IPS-NIHi11 (cell line): Measurements from ENCODE around the gene CFC1B.
"Not testable (repeated sequence)": the region's sequence is repeated elsewhere in the genome, so short reads cannot be mapped to it uniquely, and the experiment has no call there.

ENCODE experiments used
- DNase-seq: peaks from one replicate; pipeline ENCODE4 v3.0.0; 2012; ENCODE audit warnings: mixed read lengths, low spot score

The CFC1B gene

DNA sequence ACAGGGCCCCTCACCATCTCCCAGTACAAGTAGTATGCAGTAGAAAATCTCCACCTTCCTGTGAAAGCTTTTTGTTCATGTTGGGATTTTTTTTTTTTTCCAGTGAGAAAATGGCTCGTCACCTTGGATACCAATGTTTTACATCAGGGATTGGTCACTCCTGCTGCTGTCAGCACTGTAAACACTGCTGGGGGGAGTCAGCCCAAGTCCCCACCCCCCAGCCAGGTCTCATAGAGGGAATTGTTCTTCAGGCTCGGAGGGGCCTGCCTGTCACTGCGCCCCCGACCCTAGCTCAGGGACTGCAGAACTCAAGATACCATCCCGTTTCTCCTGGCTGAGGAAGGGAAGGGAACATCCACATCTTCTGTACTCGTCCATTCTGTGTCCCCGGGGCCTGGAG lies at the start of gene CFC1B:
Gene CFC1B, plus strand, starts transcription at position 231 of the 400 bp plus-strand sequence. CDS start 263 bp downstream, outside the sequence.
- DNase-seq = not testable (repeated sequence)

GRCh38 chr2:130491073-130491472 lies 29.9 kb upstream of the CFC1B start:
- DNase-seq = not testable (repeated sequence)

DNA sequence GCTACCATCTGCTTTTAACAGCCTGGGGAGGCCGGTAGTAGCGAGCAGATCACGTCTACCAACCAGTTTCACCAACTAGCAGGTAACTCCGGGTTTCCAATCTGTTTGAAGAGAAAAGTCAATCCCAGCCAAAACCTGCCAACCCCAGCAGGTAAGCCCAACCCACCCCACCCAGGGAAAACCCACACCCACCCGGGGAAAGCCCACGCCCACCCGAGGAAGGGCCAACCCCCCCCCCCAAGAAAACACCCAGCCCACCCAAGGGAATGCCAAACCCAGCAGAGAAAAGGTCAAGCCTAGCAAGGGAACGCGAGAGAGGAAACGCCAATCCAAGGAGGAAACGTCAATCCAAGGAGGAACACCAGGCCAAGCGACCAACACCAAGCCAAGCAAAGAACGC lies 11.8 kb upstream of the CFC1B start, which contains the start of gene POTEI:
Gene POTEI, minus strand, starts transcription at position 101 of the 400 bp plus-strand sequence. Its CDS starts 93 bp downstream, at position 8.
- not testable (repeated sequence) for DNase-seq

DNA sequence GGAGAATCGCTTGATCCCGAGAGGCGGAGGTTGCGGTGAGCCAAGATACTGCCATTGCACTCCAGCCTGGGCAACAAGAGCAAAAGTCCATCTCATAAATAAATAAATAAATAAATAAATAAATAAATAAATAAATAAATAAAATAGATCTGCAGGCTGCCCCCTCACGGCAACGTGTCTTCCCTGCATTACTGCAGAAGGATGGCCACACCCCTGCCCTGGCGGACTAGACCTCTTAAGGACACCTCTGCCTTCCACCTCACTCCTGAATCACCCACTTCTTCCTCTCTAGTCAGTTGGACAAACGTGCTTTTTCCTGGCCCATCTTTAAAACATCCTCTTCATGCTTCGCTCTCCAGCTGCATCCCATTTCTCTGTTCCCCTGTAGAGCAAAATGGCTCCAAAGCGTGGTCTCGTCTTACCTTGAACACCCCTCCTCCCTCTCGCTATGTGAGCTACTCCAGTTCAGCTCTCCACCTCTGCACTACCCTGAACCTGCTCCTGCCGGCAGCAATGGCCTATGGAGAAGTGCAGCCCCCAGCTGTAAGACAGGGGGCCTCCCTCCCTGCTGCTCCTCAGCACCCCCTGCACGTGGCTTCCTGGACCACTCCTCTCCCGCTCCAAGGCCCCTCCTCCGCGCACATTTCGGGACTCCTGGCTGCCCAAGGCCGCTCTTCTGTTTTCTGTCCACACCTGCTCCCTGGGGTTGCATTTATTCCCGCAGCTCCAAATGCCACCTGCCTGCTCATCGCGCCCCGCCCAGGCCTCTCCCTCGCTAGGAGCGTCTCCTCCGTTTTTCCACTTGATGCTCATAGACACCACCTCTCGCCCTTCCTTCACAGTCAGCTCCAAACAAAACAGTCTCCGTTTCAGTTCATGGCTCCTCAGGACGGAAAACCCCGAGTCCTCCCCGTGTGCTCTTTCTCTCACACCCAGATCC lies 9.9 kb upstream of the CFC1B start:
- not testable (repeated sequence) for DNase-seq

DNA sequence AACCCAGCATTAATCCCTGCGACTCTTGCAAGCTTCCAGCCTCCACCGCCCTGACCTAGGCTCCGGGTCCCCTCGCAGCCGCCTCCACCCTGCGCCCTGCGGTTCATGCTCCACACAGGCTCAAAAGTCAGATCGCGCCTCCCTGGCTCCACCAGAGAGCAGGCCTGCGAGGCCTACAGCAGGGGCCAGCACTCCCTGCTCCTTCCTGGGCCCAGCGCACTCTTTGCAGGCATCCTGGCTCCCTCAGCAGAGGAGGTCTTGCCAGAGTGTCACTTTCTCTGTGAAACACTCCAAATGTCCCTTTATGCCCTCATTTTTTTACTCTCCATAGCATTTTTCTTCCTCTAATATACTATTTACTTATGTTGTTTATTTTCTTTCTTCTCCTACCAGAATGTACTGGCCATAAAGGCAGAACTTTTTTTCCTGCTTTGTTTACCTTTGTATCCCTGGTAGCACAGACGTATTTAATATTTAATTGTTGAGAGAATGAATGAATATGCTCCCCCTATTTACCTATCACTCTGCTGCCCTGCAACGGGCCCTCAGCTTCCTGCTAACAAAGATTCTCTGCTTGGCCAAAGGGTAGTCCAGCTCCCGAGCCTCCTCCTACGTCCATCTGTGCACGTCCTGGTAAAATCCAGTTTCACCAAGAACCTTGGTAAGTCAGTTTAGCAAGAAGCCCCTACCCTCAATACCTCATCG lies 9.1 kb upstream of the CFC1B start:
- not testable (repeated sequence) for DNase-seq

DNA sequence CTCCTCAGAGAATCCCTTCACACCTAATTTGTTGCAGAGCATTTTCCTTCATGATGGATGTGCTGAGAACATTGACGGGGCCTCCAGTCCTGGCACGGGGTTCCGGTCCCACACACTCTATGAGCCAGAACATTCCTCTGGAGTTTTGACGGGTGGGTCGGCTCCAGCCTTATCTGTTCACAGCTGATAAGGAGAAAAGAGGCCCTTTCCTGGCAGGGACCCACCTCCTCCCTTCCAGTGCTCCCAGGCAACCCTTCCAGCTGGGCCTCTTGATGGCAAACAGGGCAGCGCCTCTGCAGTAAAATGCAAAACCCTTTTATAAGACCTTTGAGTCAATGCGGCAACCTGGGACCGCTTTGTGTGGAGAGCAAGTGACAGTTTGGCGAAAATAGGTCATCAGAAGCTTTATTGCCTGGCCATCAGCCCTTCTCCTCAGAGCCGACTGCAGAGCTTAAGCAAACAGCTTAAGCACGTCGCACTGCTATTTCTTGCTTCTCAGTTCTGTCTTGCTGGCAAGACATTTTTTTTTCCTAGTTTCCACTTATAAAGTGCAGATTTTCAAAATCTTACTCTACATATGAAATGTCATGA lies 2.4 kb upstream of the CFC1B start:
- DNase-seq = not testable (repeated sequence)

- DNase-seq = not testable (repeated sequence)
These were observed 1.4 kb downstream of the CFC1B start for GRCh38 chr2:130522390-130522789.

- not testable (repeated sequence) for DNase-seq
These were observed 6.4 kb downstream of the CFC1B start for GRCh38 chr2:130527365-130527967.

DNA sequence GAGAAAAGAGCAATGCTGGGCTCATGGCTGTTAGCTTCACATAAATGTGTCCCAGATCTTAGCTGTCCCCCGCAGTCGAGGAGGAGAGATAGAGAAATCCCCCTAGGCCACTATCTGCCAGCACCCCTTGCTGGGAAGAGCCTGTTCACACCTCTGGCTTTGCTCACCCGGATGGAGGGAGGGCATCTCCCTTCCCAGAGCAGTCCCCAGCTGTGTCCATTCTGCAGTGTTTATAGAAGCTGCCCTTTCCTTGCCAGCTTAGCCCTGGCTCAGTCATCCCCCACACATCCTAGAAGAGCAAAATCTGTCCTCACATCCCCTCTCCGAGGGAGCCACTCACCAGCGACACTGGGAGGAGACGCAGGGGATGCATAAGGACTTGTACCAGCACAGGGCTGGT lies 8.5 kb downstream of the CFC1B start:
- not testable (repeated sequence) for DNase-seq

GRCh38 chr2:130530212-130530611 lies 9.2 kb downstream of the CFC1B start:
- DNase-seq = not testable (repeated sequence)

DNA sequence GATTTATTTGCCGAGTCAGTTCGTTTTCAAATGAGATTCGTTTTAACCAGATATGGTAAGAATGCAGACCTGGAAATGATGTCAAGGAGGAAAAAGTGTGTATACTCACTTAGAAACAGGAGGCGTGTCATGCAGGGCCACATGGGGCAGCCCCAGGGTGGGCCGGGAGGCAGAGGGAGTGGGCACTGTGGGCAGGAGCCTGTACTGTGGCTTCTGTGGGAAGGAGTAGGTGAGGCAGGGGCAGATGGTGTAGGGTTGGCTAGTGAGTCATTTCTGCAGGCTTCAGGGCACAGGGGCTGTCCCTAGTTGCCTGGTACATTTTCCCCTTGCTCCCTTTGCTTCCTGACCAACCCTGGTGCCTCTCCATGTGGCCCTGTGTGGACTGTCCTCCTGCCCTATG lies 10.2 kb downstream of the CFC1B start:
- not testable (repeated sequence) for DNase-seq

DNA sequence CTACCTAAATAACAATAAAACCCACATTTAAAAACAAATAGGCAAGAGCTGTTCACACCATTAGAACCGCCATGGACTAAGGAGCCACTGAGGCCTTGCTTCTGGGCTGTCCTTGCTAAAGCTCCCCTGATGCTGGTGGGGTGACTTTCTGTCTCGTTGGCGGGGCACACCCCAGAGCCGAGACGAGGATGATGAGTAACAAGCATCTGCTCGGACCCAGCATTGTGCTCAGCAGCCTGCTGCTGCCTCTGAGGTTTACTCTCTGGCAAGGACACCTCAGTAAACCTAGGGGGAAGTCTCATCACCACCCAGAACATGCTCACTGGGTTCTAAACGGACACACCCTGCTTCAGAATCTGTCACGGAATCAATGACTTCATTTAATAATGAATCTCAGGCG lies 10.7 kb downstream of the CFC1B start:
- not testable (repeated sequence) for DNase-seq

GRCh38 chr2:130536654-130537053 lies 15.6 kb downstream of the CFC1B start:
- not testable (repeated sequence) for DNase-seq

DNA sequence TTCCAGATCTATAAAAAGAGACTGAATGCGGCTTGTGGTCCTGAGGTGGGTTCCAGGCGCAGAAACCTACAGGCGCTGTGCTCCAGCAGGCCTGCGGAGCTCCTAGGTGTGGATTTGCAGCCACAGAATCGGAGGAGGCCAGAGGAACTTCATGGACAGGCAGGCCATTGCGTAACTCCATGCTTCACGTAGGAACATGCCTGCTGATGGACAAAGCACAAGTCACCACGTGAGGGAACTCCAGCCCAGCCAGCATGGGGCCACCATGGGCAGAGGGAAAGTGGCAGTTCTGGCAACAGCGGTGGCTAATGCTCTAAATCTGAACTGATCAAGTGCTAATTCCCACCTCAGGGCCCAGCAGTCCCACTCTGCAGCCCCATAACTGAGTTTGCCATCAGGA lies 17.2 kb downstream of the CFC1B start:
- DNase-seq = not testable (repeated sequence)

- DNase-seq = not testable (repeated sequence)
These were observed 21.8 kb downstream of the CFC1B start for GRCh38 chr2:130542789-130543188.

DNA sequence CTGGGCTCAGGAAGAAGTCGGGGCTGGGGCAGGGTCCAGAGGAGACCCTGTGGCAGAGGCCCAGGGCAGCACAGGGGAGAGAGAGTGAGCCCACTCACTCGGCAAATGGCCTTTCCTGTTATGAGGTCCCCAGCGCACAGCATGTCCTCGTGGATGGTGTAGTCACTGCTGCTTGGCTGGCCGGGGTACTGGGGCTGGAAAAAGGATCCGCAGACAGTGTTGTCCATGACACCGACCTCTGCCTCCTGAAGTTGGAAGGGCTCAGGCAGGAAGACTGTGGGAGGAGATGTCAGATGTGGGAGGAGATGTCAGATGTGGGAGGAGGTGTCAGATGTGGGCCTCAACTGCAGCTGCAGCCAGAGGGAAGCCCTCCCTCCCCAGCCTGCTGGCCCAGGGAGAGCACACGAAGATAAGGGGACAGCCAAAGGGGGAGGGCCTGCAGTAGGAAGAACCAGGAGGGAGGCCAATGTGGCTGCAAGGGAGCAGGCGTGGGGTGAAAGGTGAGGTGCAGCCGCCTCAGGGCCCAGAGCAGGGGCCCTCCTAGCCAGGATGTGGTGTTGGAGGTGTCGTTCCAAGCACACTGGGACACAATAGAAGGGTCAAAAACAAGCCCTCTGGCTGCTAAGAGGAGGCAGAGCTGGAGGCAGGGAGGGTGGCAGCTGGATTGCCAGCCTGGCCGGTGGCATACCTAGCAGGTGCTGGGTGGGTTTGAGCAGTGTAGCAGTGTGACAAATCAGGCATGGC lies 22.9 kb downstream of the CFC1B start:
- DNase-seq = not testable (repeated sequence)

DNA sequence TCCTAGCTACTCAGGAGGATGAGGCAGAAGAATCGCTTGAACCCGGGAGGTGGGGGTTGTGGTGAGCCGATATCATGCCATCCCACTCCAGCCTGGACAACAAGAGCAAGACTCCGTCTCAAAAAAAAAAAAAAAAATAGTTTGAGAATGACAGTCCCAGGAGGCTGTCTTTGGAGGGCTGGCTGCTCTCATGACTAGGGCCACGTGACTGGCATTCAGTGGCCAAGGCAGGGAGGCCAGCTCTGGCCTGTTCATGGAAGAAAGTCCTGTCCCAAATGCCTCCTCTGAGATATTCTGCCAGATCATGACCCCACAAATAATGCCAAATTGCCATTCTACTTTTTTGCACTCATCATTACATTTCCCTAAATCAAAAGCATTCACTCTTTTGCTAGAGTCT lies 24.0 kb downstream of the CFC1B start:
- DNase-seq = not testable (repeated sequence)

DNA sequence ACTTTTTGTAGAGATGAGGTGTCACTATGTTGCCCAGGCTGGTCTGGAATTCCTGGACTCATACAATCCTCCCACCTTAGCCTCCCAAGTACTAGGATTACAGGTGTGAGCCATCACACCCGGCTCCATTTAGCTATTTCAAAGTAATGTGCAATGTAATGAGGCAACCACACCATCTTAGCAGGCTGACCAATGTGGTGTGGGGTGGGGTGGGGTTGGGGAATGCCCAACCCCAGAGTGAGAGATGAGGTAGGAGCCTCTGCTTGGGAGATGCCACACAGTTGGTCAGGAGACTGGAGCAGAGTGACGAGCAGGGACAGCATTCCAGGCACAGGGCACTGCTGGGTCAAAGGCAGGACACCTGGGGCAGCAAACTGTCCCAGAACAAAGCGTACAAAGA lies 27.4 kb downstream of the CFC1B start:
- DNase-seq = not testable (repeated sequence)

- DNase-seq = not testable (repeated sequence)
These were observed 28.5 kb downstream of the CFC1B start for GRCh38 chr2:130549475-130549874.

- DNase-seq = not testable (repeated sequence)
These were observed 33.2 kb downstream of the CFC1B start for GRCh38 chr2:130554178-130554577.

DNA sequence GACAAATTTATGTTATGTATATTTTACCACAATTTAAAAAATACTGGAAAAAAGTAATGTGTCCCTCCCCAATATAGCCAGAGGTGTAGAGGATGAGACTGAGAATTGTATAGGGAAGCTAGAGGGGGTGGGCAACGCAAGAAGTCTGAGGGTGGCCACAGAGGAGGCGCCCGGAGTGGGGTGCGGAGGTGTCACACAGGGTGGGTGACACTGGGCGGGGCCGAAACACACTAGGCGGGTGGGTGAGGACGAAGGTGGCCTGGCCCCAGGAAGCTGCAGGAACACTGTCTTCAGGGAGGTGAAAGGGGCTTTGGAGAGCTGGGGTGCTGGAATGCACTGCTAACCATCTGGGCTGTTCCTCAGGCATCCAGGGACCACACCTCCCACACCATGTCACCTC lies 35.4 kb downstream of the CFC1B start:
- DNase-seq = not testable (repeated sequence)
